Right lobe of liver (tissue), 4 donors: Measurements from ENCODE around the gene RAI1.

Experiments used
- CTCF ChIP-seq, 4 donors: fragments of 200-600 bp in 3 of 4; fragments of 450-650 bp in 1 of 4; IDR thresholded peaks; one replicate each; pipeline versions ENCODE4 v1.5.1 to v1.8.0; 2016 to 2022; ENCODE audit warnings: antibody characterized with exemption in 4 of 4, mild to moderate bottlenecking in 2 of 4
- POLR2A ChIP-seq: fragments of 450-650 bp; IDR thresholded peaks from one replicate; pipeline ENCODE4 v1.6.1; 2017; ENCODE audit warnings: antibody characterized with exemption, mild to moderate bottlenecking
- donor health status: DM: no; HTN: no; CAD: no.
- donor health status: DM: no; HTN: no; CAD: no.
- donor health status: DM: no; HTN: yes; CAD: no.

DNA sequence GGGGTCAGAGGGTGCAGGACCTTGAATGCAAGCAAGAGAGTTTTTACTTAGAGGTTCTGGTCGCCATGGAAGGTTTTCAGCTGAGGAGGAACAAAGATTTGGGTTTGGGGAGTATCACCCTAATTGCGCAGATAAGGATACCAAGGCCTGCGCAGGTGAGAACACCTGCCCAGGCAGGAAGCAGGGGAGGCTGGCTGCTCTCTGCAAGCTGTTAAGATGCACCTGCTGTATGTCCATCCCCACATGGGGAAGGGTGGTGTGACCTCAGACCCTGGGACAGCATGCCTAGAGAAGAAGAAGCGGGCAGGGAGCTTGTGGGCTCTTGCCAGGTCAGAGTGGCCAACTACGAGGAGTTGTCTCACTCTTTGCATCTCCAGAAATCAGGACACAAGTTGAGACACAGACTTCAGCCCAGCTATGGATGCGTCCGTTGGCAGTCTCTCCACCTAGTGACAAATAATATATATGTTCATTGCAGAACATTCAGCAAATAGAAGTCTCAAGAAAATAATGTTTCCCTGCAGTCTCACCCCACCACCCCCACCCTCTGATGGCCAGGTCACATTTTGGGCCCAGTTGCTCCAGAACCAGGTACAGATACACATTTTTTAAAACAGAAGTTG lies 77.8 kb downstream of the RAI1 start:
- TF ChIP-seq CTCF (IDR thresholded peaks at IDR 0.05) = no peak
- no peak for TF ChIP-seq POLR2A
